K562 (cell line): ENCODE results near the gene PSRC1. TPM values are rescaled to one million over a fixed set of nuclear protein-coding genes. Genes with fewer than 3 reads are reported as not detected.

ENCODE experiments used
- DDX20 ChIP-seq: fragments of 450-650 bp; IDR thresholded peaks from 2 replicates; pipeline ENCODE4 v1.6.1; 2016; ENCODE audit warnings: missing genetic modification characterization, low read depth, mild to moderate bottlenecking, missing compliant biosample characterization, moderate library complexity
- MTA2 ChIP-seq: fragments of 450-650 bp; IDR thresholded peaks from 2 replicates; pipeline ENCODE4 v1.6.1; 2016; ENCODE audit warnings: low read depth
- PHF8 ChIP-seq: fragments of 200-600 bp; sonication (generic); IDR thresholded peaks from 2 replicates; pipeline ENCODE4 v1.6.1; 2012; ENCODE audit warnings: mixed run types, mild to moderate bottlenecking, inconsistent platforms, low read length, moderate library complexity, borderline replicate concordance
- ZBTB33 ChIP-seq: sonication (generic); formaldehyde crosslinking; IDR thresholded peaks from 2 replicates; pipeline ENCODE4 v1.8.1; 2023; ENCODE audit warnings: mild to moderate bottlenecking, missing genetic modification reagents
- ZNF140 ChIP-seq: fragments of 250-450 bp; sonication (Bioruptor Pico); IDR thresholded peaks from 2 replicates; pipeline ENCODE4 v1.8.0; 2021; ENCODE audit warnings: moderate library complexity, mild to moderate bottlenecking, inconsistent platforms
- ZNF395 ChIP-seq: fragments of 200-800 bp; sonication (Bioruptor generic); IDR thresholded peaks from 2 replicates; pipeline ENCODE4 v1.6.1; 2017; ENCODE audit warnings: missing genetic modification characterization, missing compliant biosample characterization
- ZNF407 ChIP-seq: fragments of 450-650 bp; IDR thresholded peaks from 2 replicates; pipeline ENCODE4 v1.6.1; 2016; ENCODE audit warnings: low read depth
- ZNF592 ChIP-seq: fragments of 450-650 bp; IDR thresholded peaks from 2 replicates; pipeline ENCODE4 v1.6.1; 2017; ENCODE audit warnings: antibody characterized with exemption, mild to moderate bottlenecking
- ZNF76 ChIP-seq: fragments of 250-450 bp; sonication (Bioruptor Pico); IDR thresholded peaks from 2 replicates; pipeline ENCODE4 v1.4.0; 2020; ENCODE audit warnings: mild to moderate bottlenecking, moderate library complexity, borderline replicate concordance
- polyA plus RNA-seq, 8 experiments: library from polyadenylated mRNA; depleted of rRNA in 4 of 8; stranded (reverse) in 5 of 8; unstranded in 3 of 8; fragments of >200 nt; fragmentation: Nextera tagmentation in 2 of 8; fragmentation: Illumina TruSeq in 1 of 8; extraction: Ambion mirVana in 2 of 8; extraction: Trizol in 1 of 8; gene quantifications; 2 replicates each; pipeline versions ENCODE4 v1.2.1 to v1.2.3, GENCODE V29; 2011 to 2014; ENCODE audit warnings: inconsistent platforms in 1 of 8, missing spikeins in 1 of 8
- total RNA-seq, 7 experiments: library from RNA; depleted of rRNA in 6 of 7; stranded (reverse); fragments of >200 nt in 6 of 7; fragmentation: Illumina TruSeq in 2 of 7; extraction: Trizol in 2 of 7; gene quantifications; 2 replicates each; pipeline versions ENCODE4 v1.2.1 to v1.2.3, GENCODE V29; 2011 to 2021; ENCODE audit warnings: low replicate concordance in 1 of 7

The PSRC1 gene
- total and polyA plus RNA-seq, 9 of the 15 experiments (the other 6 are each of a cell fraction or from before 2014, with no cell fraction given) = 6.5 to 65.2 (median 39.3) TPM

- TF ChIP-seq ZNF395 (0 out of 2 replicates have a peak, but pooled peaks have one; percentile 38), DDX20 (tag) (no peak), MTA2 (no peak), ZNF407 (no peak; the same call in 1 of the 2 replicates), ZNF140 (CRISPR knock-in tag) (no peak), ZBTB33 (CRISPR knock-in tag) (peak; percentile 97), ZNF76 (no peak), ZNF592 (peak; percentile 66; the same call in 1 of the 2 replicates), PHF8 (no peak)
Measured at GRCh38 chr1:109248797-109249629, 33.9 kb downstream of the PSRC1 start, which contains the start of gene CELSR2 (continued).
